CD4-positive, alpha-beta T cell (primary cell): ENCODE measurements around the gene CEP72. TPM values are rescaled to one million over a fixed set of nuclear protein-coding genes. Genes with fewer than 3 reads are reported as not detected.

Source experiments
- ATAC-seq: fragments of 200-7000 bp; cut with Tn5 transposase; one replicate; pipeline ENCODE4 v1.10.0; 2022; ENCODE audit warnings: mild to moderate bottlenecking; ENCODE audit not compliant: poor library complexity
- CTCF ChIA-PET: fragments of 350-600 bp; sonication (Branson Sonifier 250); formaldehyde crosslinking; loops from one replicate; lab custom pipeline; 2021; ENCODE audit warnings: antibody characterized with exemption, inconsistent platforms; lab: Charles Lee
- POLR2A ChIA-PET: fragments of 350-600 bp; sonication (Branson Sonifier 250); formaldehyde crosslinking; loops from one replicate; lab custom pipeline; 2021; ENCODE audit warnings: antibody characterized with exemption, inconsistent platforms; lab: Charles Lee
- DNase-seq, 14 experiments: peaks; one replicate each; pipeline ENCODE4 v3.0.0-alpha.2; 2013 to 2020; ENCODE audit warnings: mixed read lengths in 2 of 14
- H3K27ac ChIP-seq, 2 donors: one replicate each; pipeline versions ENCODE4 v1.5.1 to v1.7.0; 2013; ENCODE audit warnings: low read length in 2 of 2, low read depth in 1 of 2, mild to moderate bottlenecking in 1 of 2
- H3K27me3 ChIP-seq, 2 experiments: 1 replicate in 1 of 2; 2 replicates in 1 of 2; pipeline versions ENCODE4 v1.6.1 to v1.7.0; 2013; ENCODE audit warnings: low read length in 2 of 2, control low read depth in 1 of 2, mild to moderate bottlenecking in 1 of 2, moderate library complexity in 1 of 2; ENCODE audit not compliant: insufficient read depth in 2 of 2, control insufficient read depth in 1 of 2
- H3K36me3 ChIP-seq: one replicate; pipeline ENCODE4 v1.6.1; 2013; ENCODE audit warnings: low read length, control low read depth; ENCODE audit not compliant: insufficient read depth
- H3K4me1 ChIP-seq: one replicate; pipeline ENCODE4 v1.6.1; 2013; ENCODE audit warnings: low read length, control low read depth; ENCODE audit not compliant: insufficient read depth
- H3K4me3 ChIP-seq: one replicate; pipeline ENCODE4 v1.5.1; 2013; ENCODE audit warnings: mild to moderate bottlenecking, low read length, moderate library complexity
- H3K9me3 ChIP-seq, 2 experiments: 1 replicate in 1 of 2; 2 replicates in 1 of 2; pipeline versions ENCODE4 v1.6.1 to v1.7.0; 2013; ENCODE audit warnings: low read length in 2 of 2, mild to moderate bottlenecking in 2 of 2, control low read depth in 1 of 2, moderate library complexity in 1 of 2; ENCODE audit not compliant: control insufficient read depth in 1 of 2, insufficient read depth in 1 of 2
- H3K27ac Mint-ChIP-seq: one replicate; pipeline ENCODE4 v1.8.0; 2020; ENCODE audit warnings: mixed read lengths
- H3K27me3 Mint-ChIP-seq: one replicate; pipeline ENCODE4 v1.8.0; 2021; ENCODE audit warnings: mixed read lengths
- H3K36me3 Mint-ChIP-seq: one replicate; pipeline ENCODE4 v1.8.0; 2021; ENCODE audit warnings: low read depth, mixed read lengths
- H3K4me1 Mint-ChIP-seq: one replicate; pipeline ENCODE4 v1.8.0; 2021; ENCODE audit warnings: low read depth, mixed read lengths
- H3K4me3 Mint-ChIP-seq: one replicate; pipeline ENCODE4 v1.8.0; 2020; ENCODE audit warnings: mild to moderate bottlenecking, mixed read lengths
- H3K9me3 Mint-ChIP-seq: one replicate; pipeline ENCODE4 v1.8.0; 2020; ENCODE audit warnings: mixed read lengths
- CTCF ChIP-seq: fragments of 200-600 bp; IDR thresholded peaks from one replicate; pipeline ENCODE4 v1.8.0; 2022; ENCODE audit warnings: antibody characterized with exemption, mild to moderate bottlenecking
- intact Hi-C, 2 experiments: fragments of 100-400 bp; cut with DNase I in 1 of 2; cut with micrococcal nuclease in 1 of 2; formaldehyde crosslinking; loops; one replicate each; pipeline versions ENCODE4 v1.15.1 to v1.9.0; 2023 to 2025; cut with DNase I, micrococcal nuclease
- total RNA-seq, 174 experiments: library from RNA in 2 of 174; stranded (reverse) in 2 of 174; gene quantifications; one replicate each; pipeline ENCODE4 v1.2.3 and lab custom pipeline; 2021 to 2026

The CEP72 gene
- total RNA-seq, 2 experiments from 2014 or later: 7.6 to 8.0 TPM

- no peaks in the 10 kb centered on the region for H3K27me3 Mint-ChIP-seq
- H3K4me3 Mint-ChIP-seq: no peak overlapping the region
- no peak for DNase-seq
- H3K4me1 Mint-ChIP-seq: no peaks in the 10 kb centered on the region
- ATAC-seq: no peak
- POLR2A ChIA-PET: no interaction called here
- H3K36me3 ChIP-seq: peaks cover 55% of the 10 kb centered on the region
- peaks cover 45% of the 10 kb centered on the region for H3K36me3 Mint-ChIP-seq
- H3K4me1 ChIP-seq: no peaks in the 10 kb centered on the region
- H3K9me3 ChIP-seq: peaks cover 0 to 1% of the 10 kb centered on the region in 2 experiments
- intact Hi-C loops: no loop called here
- H3K27ac ChIP-seq: no peak overlapping the region
- no peak overlapping the region for H3K4me3 ChIP-seq
- CTCF ChIA-PET: no interaction called here
- H3K9me3 Mint-ChIP-seq: no peaks in the 10 kb centered on the region
- H3K27ac Mint-ChIP-seq: no peak overlapping the region
- TF ChIP-seq CTCF: no peak
- no peaks in the 10 kb centered on the region for H3K27me3 ChIP-seq
Measured at GRCh38 chr5:644509-644908, 32.4 kb downstream of the CEP72 start.

GRCh38 chr5:644971-645370 is 32.8 kb downstream of the CEP72 start:
- Mint-ChIP-seq H3K27me3 (no peaks in the 10 kb centered on the region), H3K4me3 (no peak overlapping the region), H3K9me3 (no peaks in the 10 kb centered on the region), H3K36me3 (peaks cover 41% of the 10 kb centered on the region), H3K4me1 (no peaks in the 10 kb centered on the region), H3K27ac (no peak overlapping the region)
- DNase-seq (no peak), ATAC-seq (no peak)
- Histone ChIP-seq H3K4me1 (no peaks in the 10 kb centered on the region), H3K27ac (no peak overlapping the region), H3K4me3 (no peak overlapping the region), H3K27me3 (no peaks in the 10 kb centered on the region), H3K9me3 (peaks cover 0 to 6% of the 10 kb centered on the region in 2 experiments), H3K36me3 (peaks cover 50% of the 10 kb centered on the region)
- TF ChIP-seq CTCF: no peak
- CTCF ChIA-PET: no interaction called here
- intact Hi-C loops: no loop called here
- POLR2A ChIA-PET: no interaction called here

GRCh38 chr5:645421-645820 is 33.3 kb downstream of the CEP72 start:
- Histone ChIP-seq H3K4me1 (no peaks in the 10 kb centered on the region), H3K36me3 (peaks cover 46% of the 10 kb centered on the region), H3K9me3 (peaks cover 0 to 8% of the 10 kb centered on the region in 2 experiments), H3K27ac (no peak overlapping the region), H3K27me3 (no peaks in the 10 kb centered on the region), H3K4me3 (no peak overlapping the region)
- no peak for ATAC-seq
- intact Hi-C loops: no loop called here
- CTCF ChIA-PET: no interaction called here
- POLR2A ChIA-PET: no interaction called here
- DNase-seq: no peak
- Mint-ChIP-seq H3K36me3 (peaks cover 37% of the 10 kb centered on the region), H3K27ac (no peak overlapping the region), H3K4me3 (no peak overlapping the region), H3K27me3 (no peaks in the 10 kb centered on the region), H3K9me3 (no peaks in the 10 kb centered on the region), H3K4me1 (no peaks in the 10 kb centered on the region)
- no peak for TF ChIP-seq CTCF
